GM12875 (cell line): ENCODE measurements around the gene ZNF680.
"Not testable (repeated sequence)": the region's sequence is repeated elsewhere in the genome, so short reads cannot be mapped to it uniquely, and the experiment has no call there.

Experiments used
- H3K4me3 ChIP-seq: one replicate; pipeline ENCODE4 v1.5.1; 2011; ENCODE audit warnings: low read depth, low read length, control low read depth
- TF ChIP-seq, protein P1 (sequence below): IDR thresholded peaks from 2 replicates; pipeline ENCODE4 v1.5.1; 2011; ENCODE audit warnings: low read depth, mild to moderate bottlenecking, control low read depth, inconsistent platforms, low read length, moderate library complexity, borderline replicate concordance; ENCODE audit not compliant: insufficient read depth

The ZNF680 gene

GRCh38 chr7:64555046-64555445 is 7.8 kb downstream of the ZNF680 start:
- TF ChIP-seq, protein P1, sequence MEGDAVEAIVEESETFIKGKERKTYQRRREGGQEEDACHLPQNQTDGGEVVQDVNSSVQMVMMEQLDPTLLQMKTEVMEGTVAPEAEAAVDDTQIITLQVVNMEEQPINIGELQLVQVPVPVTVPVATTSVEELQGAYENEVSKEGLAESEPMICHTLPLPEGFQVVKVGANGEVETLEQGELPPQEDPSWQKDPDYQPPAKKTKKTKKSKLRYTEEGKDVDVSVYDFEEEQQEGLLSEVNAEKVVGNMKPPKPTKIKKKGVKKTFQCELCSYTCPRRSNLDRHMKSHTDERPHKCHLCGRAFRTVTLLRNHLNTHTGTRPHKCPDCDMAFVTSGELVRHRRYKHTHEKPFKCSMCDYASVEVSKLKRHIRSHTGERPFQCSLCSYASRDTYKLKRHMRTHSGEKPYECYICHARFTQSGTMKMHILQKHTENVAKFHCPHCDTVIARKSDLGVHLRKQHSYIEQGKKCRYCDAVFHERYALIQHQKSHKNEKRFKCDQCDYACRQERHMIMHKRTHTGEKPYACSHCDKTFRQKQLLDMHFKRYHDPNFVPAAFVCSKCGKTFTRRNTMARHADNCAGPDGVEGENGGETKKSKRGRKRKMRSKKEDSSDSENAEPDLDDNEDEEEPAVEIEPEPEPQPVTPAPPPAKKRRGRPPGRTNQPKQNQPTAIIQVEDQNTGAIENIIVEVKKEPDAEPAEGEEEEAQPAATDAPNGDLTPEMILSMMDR: no peak

GRCh38 chr7:64554188-64554587 is 8.7 kb downstream of the ZNF680 start:
- not testable (repeated sequence) for H3K4me3 ChIP-seq

More at GRCh38 chr7:64555046-64555445, 7.8 kb downstream of the ZNF680 start:
- H3K4me3 ChIP-seq: no peak overlapping the region

DNA sequence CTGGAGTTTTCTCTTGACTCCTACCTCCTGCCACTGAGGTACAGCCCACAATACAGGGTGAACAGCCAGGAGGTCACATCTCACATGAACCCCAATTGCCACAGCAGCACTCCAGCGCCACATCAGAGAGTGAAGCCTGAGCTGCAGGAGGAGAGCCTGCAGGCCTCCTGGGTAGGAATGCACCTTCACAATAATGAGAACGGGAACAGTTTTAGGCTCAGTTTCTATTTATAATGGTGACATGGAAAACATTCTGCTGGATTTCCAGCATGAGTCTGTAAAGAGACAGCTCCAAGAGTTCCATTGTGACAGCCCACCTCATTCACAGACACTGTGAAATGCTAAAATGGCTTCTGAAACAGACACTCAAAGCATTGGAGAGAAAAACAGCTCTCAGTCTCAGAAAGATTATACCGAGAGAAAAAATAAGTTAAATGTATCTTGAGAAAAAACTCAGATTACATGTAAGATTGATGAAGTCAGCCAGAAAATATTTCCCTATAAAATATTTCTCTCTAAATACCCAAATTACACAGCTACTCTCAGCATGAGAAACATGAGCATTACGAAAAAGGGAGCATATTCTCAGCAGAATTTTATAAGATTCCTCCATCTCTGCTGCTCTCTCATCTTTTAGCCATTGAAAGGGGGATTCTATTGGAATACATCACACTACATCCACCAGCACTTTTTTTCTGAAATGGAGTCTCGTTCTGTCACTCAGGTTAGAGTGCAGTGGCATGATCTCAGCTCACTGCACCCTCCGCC is 11.3 kb downstream of the ZNF680 start:
- no peak overlapping the region for H3K4me3 ChIP-seq
- TF ChIP-seq, protein P1: no peak

- TF ChIP-seq, protein P1: no peak
- H3K4me3 ChIP-seq: no peak overlapping the region
These were observed 18.9 kb downstream of the ZNF680 start for GRCh38 chr7:64544010-64544409.

- H3K4me3 ChIP-seq: no peak overlapping the region
- TF ChIP-seq, protein P1: no peak
These were observed 21.2 kb downstream of the ZNF680 start for GRCh38 chr7:64541438-64542359.

DNA sequence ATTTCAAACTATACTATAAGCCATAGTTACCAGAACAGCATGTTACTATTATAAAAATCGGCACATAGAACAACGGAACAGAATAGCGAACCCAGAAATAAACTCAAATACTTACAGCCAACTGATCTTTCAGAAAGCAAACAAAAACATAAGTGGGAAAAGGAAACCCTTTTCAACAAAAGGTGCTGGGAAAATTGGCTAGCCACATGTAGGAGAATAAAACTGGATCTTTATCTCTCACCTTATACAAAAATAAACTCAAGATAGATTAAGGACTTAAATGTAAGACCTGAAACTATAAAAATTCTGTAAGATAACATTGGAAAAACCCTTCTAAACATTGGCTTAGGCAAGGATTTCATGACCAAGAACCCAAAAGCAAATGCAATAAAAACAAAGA is 29.1 kb downstream of the ZNF680 start:
- H3K4me3 ChIP-seq: no peak overlapping the region
- TF ChIP-seq, protein P1: no peak

- no peak overlapping the region for H3K4me3 ChIP-seq
- TF ChIP-seq, protein P1: no peak
These were observed 34.1 kb downstream of the ZNF680 start for GRCh38 chr7:64528770-64529169.
